ENCODE measurements around the gene CD300A. TPM values are rescaled to one million over a fixed set of nuclear protein-coding genes. Genes with fewer than 3 reads are reported as not detected.

The CD300A gene
- polyA plus RNA-seq, 1 donor (not counting 4 experiments of a cell fraction or from before 2014, with no cell fraction given): 0.07 TPM

GRCh38 chr17:74531231-74531761 is 64.9 kb downstream of the CD300A start, which contains the start of gene CD300LB:
Gene CD300LB (minus strand): TSS chr17:74531475. CDS start chr17:74531350, 125 bp downstream.
- dilution Hi-C loops (cut with MboI; ENCODE audit: extremely low pct_ligation_motif_present, low sequenced_read_pairs): no loop called here

GRCh38 chr17:74532115-74532514 is 65.7 kb downstream of the CD300A start:
- no peaks in the 10 kb centered on the region for H3K9me1 ChIP-seq (ENCODE audit: control insufficient read depth, extremely low read depth, insufficient read depth, low read length)
- H3K27me3 ChIP-seq (ENCODE audit: control insufficient read depth, extremely low read depth, insufficient read depth, low read length): no peaks in the 10 kb centered on the region
- H3K4me3 ChIP-seq (ENCODE audit: control insufficient read depth in 2 of 3, extremely low read depth in 1 of 3, insufficient read depth in 2 of 3, low read depth in 1 of 3, low read length in 3 of 3): no peak overlapping the region
- no peak overlapping the region for H2AFZ ChIP-seq (ENCODE audit: control insufficient read depth, low read length)
- H3K4me2 ChIP-seq (ENCODE audit: control insufficient read depth, extremely low read depth, insufficient read depth, low read depth, low read length): no peak overlapping the region
- DNase-seq (ENCODE audit: low read depth, low spot score): no peak
- no peaks in the 10 kb centered on the region for H3K4me1 ChIP-seq (ENCODE audit: control insufficient read depth, extremely low read depth, insufficient read depth, low read length)
- no peaks in the 10 kb centered on the region for H3K79me2 ChIP-seq (ENCODE audit: control insufficient read depth, insufficient read depth, low read length)
- FAIRE-seq: no peak
- no peak overlapping the region for H3K27ac ChIP-seq (ENCODE audit: control insufficient read depth, insufficient read depth, low read length)
- dilution Hi-C loops (cut with MboI; ENCODE audit: extremely low pct_ligation_motif_present, low sequenced_read_pairs): no loop called here
- H3K36me3 ChIP-seq (ENCODE audit: control insufficient read depth in 2 of 2, extremely low read depth in 1 of 2, insufficient read depth in 2 of 2, low read length in 2 of 2): no peaks in the 10 kb centered on the region
- TF ChIP-seq EZH2 (IDR thresholded peaks at IDR 0.05; ENCODE audit: low read length): no peak
- no peak for TF ChIP-seq CTCF (optimal IDR thresholded peaks at IDR 0.05 in 1 of 3, IDR thresholded peaks at IDR 0.05 in 1 of 3, conservative IDR thresholded peaks at IDR 0.05 in 1 of 3; ENCODE audit: extremely low read depth in 1 of 3, insufficient read depth in 2 of 3, low read length in 3 of 3)
- no peak overlapping the region for H3K9ac ChIP-seq (ENCODE audit: control insufficient read depth, extremely low read depth, insufficient read depth, low read length)
- H4K20me1 ChIP-seq (ENCODE audit: control insufficient read depth, extremely low read depth, insufficient read depth, low read length): no peaks in the 10 kb centered on the region
- no peaks in the 10 kb centered on the region for H3K9me3 ChIP-seq (ENCODE audit: control insufficient read depth, low read depth, low read length)

More at GRCh38 chr17:74531231-74531761, 64.9 kb downstream of the CD300A start, which contains the start of gene CD300LB:
- Histone ChIP-seq H3K4me3 (ENCODE audit: control insufficient read depth in 2 of 3, extremely low read depth in 1 of 3, insufficient read depth in 2 of 3, low read depth in 1 of 3, low read length in 3 of 3) (no peak within 1 kb of the TSS), H2AFZ (ENCODE audit: control insufficient read depth, low read length) (no peak within 1 kb of the TSS), H3K79me2 (ENCODE audit: control insufficient read depth, insufficient read depth, low read length) (no peaks in the 10 kb centered on the region), H3K27ac (ENCODE audit: control insufficient read depth, insufficient read depth, low read length) (no peak within 1 kb of the TSS), H3K4me2 (ENCODE audit: control insufficient read depth, extremely low read depth, insufficient read depth, low read depth, low read length) (no peak within 1 kb of the TSS), H3K27me3 (ENCODE audit: control insufficient read depth, extremely low read depth, insufficient read depth, low read length) (no peaks in the 10 kb centered on the region), H3K9ac (ENCODE audit: control insufficient read depth, extremely low read depth, insufficient read depth, low read length) (no peak within 1 kb of the TSS), H3K4me1 (ENCODE audit: control insufficient read depth, extremely low read depth, insufficient read depth, low read length) (no peaks in the 10 kb centered on the region), H3K9me1 (ENCODE audit: control insufficient read depth, extremely low read depth, insufficient read depth, low read length) (no peaks in the 10 kb centered on the region), H3K9me3 (ENCODE audit: control insufficient read depth, low read depth, low read length) (no peaks in the 10 kb centered on the region), H4K20me1 (ENCODE audit: control insufficient read depth, extremely low read depth, insufficient read depth, low read length) (no peaks in the 10 kb centered on the region), H3K36me3 (ENCODE audit: control insufficient read depth in 2 of 2, extremely low read depth in 1 of 2, insufficient read depth in 2 of 2, low read length in 2 of 2) (no peaks in the 10 kb centered on the region)
- no peak for FAIRE-seq
- TF ChIP-seq EZH2 (IDR thresholded peaks at IDR 0.05; ENCODE audit: low read length): no peak
- TF ChIP-seq CTCF (optimal IDR thresholded peaks at IDR 0.05 in 1 of 3, IDR thresholded peaks at IDR 0.05 in 1 of 3, conservative IDR thresholded peaks at IDR 0.05 in 1 of 3; ENCODE audit: extremely low read depth in 1 of 3, insufficient read depth in 2 of 3, low read length in 3 of 3): no peak
- no peak for DNase-seq (ENCODE audit: low read depth, low spot score)

Small RNA genes within 50 kb of the gene (small RNA-seq; reads per million reads assigned to genes)
- gene RNA5SP448 (ENCODE audit: insufficient read length in 3 of 3, low read depth in 3 of 3, low replicate concordance in 1 of 3): 0 reads per million in 3 experiments

Other genes with a start within 250 kb of the CD300A start
- gene DNAI2, start 192.4 kb upstream of the CD300A start, polyA plus RNA-seq: not detected in 3 replicates
- gene KIF19, start 140.4 kb upstream of the CD300A start, polyA plus RNA-seq: not detected in 3 replicates
- not detected in 3 replicates for gene BTBD17, start 104.8 kb upstream of the CD300A start, polyA plus RNA-seq
- gene GPR142, start 99.1 kb upstream of the CD300A start, polyA plus RNA-seq: not detected in 3 replicates
- gene GPRC5C, start 34.5 kb upstream of the CD300A start, polyA plus RNA-seq: 14.2 to 41.2 TPM (median 24.2 TPM) in 3 replicates
- not detected in 3 replicates for gene CD300LB, start 64.8 kb downstream of the CD300A start, polyA plus RNA-seq
- gene CD300C, start 79.5 kb downstream of the CD300A start, polyA plus RNA-seq: not detected in 3 replicates
- gene CD300H, start 100.9 kb downstream of the CD300A start, polyA plus RNA-seq: not detected in 3 replicates
- not detected in 3 replicates for gene CD300LD, start 125.6 kb downstream of the CD300A start, polyA plus RNA-seq
- not detected in 3 replicates for gene CD300E, start 157.1 kb downstream of the CD300A start, polyA plus RNA-seq
- gene CD300LF, start 246.3 kb downstream of the CD300A start, polyA plus RNA-seq: not detected in 3 replicates